Right lobe of liver (tissue), 4 donors: ENCODE measurements around the gene PPIA.

ENCODE experiments used
- POLR2A ChIP-seq: fragments of 450-650 bp; IDR thresholded peaks from one replicate; pipeline ENCODE4 v1.6.1; 2017; ENCODE audit warnings: antibody characterized with exemption, mild to moderate bottlenecking
- TF ChIP-seq, protein P1 (sequence below), 4 donors: fragments of 200-600 bp in 3 of 4; fragments of 450-650 bp in 1 of 4; IDR thresholded peaks; one replicate each; pipeline versions ENCODE4 v1.5.1 to v1.8.0; 2016 to 2022; ENCODE audit warnings: antibody characterized with exemption in 4 of 4, mild to moderate bottlenecking in 2 of 4
- donor health status: DM: no; HTN: no; CAD: no.
- donor health status: DM: no; HTN: no; CAD: no.
- donor health status: DM: no; HTN: yes; CAD: no.

GRCh38 chr7:44769376-44769775, 27.1 kb upstream of the PPIA start:
- TF ChIP-seq, protein P1, sequence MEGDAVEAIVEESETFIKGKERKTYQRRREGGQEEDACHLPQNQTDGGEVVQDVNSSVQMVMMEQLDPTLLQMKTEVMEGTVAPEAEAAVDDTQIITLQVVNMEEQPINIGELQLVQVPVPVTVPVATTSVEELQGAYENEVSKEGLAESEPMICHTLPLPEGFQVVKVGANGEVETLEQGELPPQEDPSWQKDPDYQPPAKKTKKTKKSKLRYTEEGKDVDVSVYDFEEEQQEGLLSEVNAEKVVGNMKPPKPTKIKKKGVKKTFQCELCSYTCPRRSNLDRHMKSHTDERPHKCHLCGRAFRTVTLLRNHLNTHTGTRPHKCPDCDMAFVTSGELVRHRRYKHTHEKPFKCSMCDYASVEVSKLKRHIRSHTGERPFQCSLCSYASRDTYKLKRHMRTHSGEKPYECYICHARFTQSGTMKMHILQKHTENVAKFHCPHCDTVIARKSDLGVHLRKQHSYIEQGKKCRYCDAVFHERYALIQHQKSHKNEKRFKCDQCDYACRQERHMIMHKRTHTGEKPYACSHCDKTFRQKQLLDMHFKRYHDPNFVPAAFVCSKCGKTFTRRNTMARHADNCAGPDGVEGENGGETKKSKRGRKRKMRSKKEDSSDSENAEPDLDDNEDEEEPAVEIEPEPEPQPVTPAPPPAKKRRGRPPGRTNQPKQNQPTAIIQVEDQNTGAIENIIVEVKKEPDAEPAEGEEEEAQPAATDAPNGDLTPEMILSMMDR (IDR thresholded peaks at IDR 0.05), result no peak
- TF ChIP-seq POLR2A, result no peak
